Measurements from ENCODE around the gene NAPSA. TPM values are rescaled to one million over a fixed set of nuclear protein-coding genes. Genes with fewer than 3 reads are reported as not detected.

Gene NAPSA
- total RNA-seq, 4 donors from 2014 or later, result 0.17 to 3.7 (median 0.81) TPM

GRCh38 chr19:50381881-50382729, 16.7 kb upstream of the NAPSA start:
- H3K9me3 ChIP-seq, result no peaks in the 10 kb centered on the region
- no peaks in the 10 kb centered on the region for H3K27me3 ChIP-seq
- peaks cover 24 to 39% (median 30%) of the 10 kb centered on the region in 4 donors for H3K4me1 ChIP-seq
- intact Hi-C loops (cut with DNase I), result no loop called here
- peaks cover 45 to 64% (median 59%) of the 10 kb centered on the region in 4 donors for H3K36me3 ChIP-seq
- no peak overlapping the region for H3K4me3 ChIP-seq
- no peak overlapping the region for H3K27ac ChIP-seq (replicated peaks in 1 of 4)
- no peak for TF ChIP-seq EP300 (IDR thresholded peaks at IDR 0.05)
- TF ChIP-seq CTCF (IDR thresholded peaks at IDR 0.05), result no peak
- no peak for TF ChIP-seq POLR2AphosphoS5 (IDR thresholded peaks at IDR 0.05)
- TF ChIP-seq POLR2A (IDR thresholded peaks at IDR 0.05; ENCODE audit: low read depth), result no peak
- no peak for DNase-seq (ENCODE audit: extremely low spot score)
- 91% methylated on average over 27 of the region's 58 CpGs for WGBS

DNA sequence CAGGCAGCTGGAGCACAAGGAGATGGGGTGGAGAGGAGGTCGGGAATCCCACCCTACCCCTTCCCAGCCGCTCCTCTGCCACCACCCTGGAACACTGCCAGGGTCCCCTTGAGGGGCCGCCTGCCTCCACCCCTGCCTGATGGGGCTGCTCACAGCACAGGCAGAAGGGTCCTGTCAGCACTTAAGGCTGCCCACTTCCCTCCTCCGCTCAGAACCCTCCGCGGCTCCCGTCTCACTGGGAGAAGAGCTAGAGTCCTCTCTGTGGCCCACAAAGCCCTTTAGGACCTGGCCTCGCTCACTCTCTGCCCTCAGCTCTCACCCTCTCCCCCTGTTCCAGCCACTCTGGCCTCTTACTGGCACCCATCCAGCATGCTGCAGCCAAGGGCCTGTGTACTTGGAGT, 15.3 kb upstream of the NAPSA start:
- peaks cover 45 to 62% (median 58%) of the 10 kb centered on the region in 4 donors for H3K36me3 ChIP-seq
- no peak overlapping the region for H3K4me3 ChIP-seq
- no peaks in the 10 kb centered on the region for H3K27me3 ChIP-seq
- no peak for DNase-seq (ENCODE audit: extremely low spot score)
- peaks cover 34 to 46% (median 38%) of the 10 kb centered on the region in 4 donors for H3K4me1 ChIP-seq
- H3K27ac ChIP-seq (replicated peaks in 1 of 4), result no peak overlapping the region
- TF ChIP-seq CTCF (IDR thresholded peaks at IDR 0.05) (no peak), EP300 (IDR thresholded peaks at IDR 0.05) (no peak), POLR2AphosphoS5 (IDR thresholded peaks at IDR 0.05) (no peak), POLR2A (IDR thresholded peaks at IDR 0.05; ENCODE audit: low read depth) (no peak)
- 84% methylated on average over 5 of the region's 8 CpGs for WGBS
- H3K9me3 ChIP-seq, result no peaks in the 10 kb centered on the region
- intact Hi-C loops (cut with DNase I), result no loop called here

GRCh38 chr19:50380137-50380536, 14.7 kb upstream of the NAPSA start:
- intact Hi-C loops (cut with DNase I), result no loop called here
- Histone ChIP-seq H3K36me3 (peaks cover 45 to 62% (median 58%) of the 10 kb centered on the region in 4 donors), H3K27ac (replicated peaks in 1 of 4) (no peak overlapping the region), H3K9me3 (no peaks in the 10 kb centered on the region), H3K27me3 (no peaks in the 10 kb centered on the region), H3K4me3 (no peak overlapping the region), H3K4me1 (peaks cover 33 to 43% (median 38%) of the 10 kb centered on the region in 4 donors)
- TF ChIP-seq CTCF (IDR thresholded peaks at IDR 0.05) (no peak), EP300 (IDR thresholded peaks at IDR 0.05) (no peak), POLR2A (IDR thresholded peaks at IDR 0.05; ENCODE audit: low read depth) (no peak), POLR2AphosphoS5 (IDR thresholded peaks at IDR 0.05) (no peak)
- DNase-seq (ENCODE audit: extremely low spot score), result no peak
- 75% methylated on average over 11 of the region's 11 CpGs for WGBS

GRCh38 chr19:50379602-50380001, 14.2 kb upstream of the NAPSA start:
- H3K36me3 ChIP-seq, result peaks cover 45 to 62% (median 58%) of the 10 kb centered on the region in 4 donors
- no peaks in the 10 kb centered on the region for H3K9me3 ChIP-seq
- H3K27me3 ChIP-seq, result no peaks in the 10 kb centered on the region
- intact Hi-C loops (cut with DNase I), result no loop called here
- H3K4me1 ChIP-seq, result peaks cover 27 to 38% (median 33%) of the 10 kb centered on the region in 4 donors
- DNase-seq (ENCODE audit: extremely low spot score), result no peak
- TF ChIP-seq POLR2AphosphoS5 (IDR thresholded peaks at IDR 0.05), result no peak
- TF ChIP-seq POLR2A (IDR thresholded peaks at IDR 0.05; ENCODE audit: low read depth), result no peak
- no peak for TF ChIP-seq EP300 (IDR thresholded peaks at IDR 0.05)
- no peak for TF ChIP-seq CTCF (IDR thresholded peaks at IDR 0.05)
- WGBS, result 94% methylated on average over 11 of the region's 11 CpGs
- no peak overlapping the region for H3K27ac ChIP-seq (replicated peaks in 1 of 4)
- H3K4me3 ChIP-seq, result no peak overlapping the region

All from esophagus muscularis mucosa (tissue), 4 donors.